HG02588 (cell line): ENCODE data around the gene USP15.

ENCODE experiments used
- ATAC-seq: cut with Tn5 transposase; IDR thresholded peaks from one replicate; pipeline ENCODE4 v1.9.1; 2021; ENCODE audit warnings: mild to moderate bottlenecking, moderate library complexity; ENCODE audit not compliant: unreplicated experiment

USP15 gene

DNA sequence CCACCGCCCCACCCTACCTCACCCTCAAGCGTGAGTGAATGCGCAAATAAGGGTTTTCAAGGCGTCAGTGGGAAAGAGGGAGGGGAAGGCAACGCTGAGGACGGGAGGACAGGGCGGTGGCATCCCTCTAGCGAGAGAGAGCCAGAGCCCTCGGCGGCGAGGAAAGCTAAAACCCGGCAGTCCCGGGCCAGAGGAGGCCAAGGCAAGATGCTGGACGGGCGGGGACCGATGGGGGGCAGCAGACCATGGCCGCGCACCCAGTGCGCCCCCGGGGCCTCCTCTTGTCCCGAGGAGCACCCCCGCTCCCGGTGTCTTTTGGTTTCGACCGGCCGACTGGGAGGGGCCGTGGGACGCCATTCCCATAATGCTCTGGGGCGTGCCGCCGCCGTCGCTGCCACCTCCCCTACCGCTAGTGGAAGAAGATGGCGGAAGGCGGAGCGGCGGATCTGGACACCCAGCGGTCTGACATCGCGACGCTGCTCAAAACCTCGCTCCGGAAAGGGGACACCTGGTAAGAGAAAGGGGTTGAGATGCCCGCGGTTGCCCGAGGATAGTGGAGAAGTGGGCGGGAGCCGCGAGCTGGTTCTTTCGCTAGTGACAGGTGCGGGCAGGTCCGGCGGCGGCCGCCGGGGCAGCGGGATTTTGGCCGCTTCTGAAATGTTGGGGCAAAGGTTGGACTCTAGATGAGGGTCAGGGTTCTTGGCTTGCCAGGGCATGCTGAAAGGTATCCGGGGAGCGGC is at the start of gene USP15:
Gene USP15 (plus strand): TSS at position 412 of the 740 bp plus-strand sequence. CDS start 11 bp downstream, at position 423.
- peak; percentile 78 for ATAC-seq

GRCh38 chr12:62210422-62210821 is 49.8 kb upstream of the USP15 start:
- peak; percentile 50 for ATAC-seq

- ATAC-seq: no peak
Observed at GRCh38 chr12:62211510-62211909, 48.7 kb upstream of the USP15 start.

DNA sequence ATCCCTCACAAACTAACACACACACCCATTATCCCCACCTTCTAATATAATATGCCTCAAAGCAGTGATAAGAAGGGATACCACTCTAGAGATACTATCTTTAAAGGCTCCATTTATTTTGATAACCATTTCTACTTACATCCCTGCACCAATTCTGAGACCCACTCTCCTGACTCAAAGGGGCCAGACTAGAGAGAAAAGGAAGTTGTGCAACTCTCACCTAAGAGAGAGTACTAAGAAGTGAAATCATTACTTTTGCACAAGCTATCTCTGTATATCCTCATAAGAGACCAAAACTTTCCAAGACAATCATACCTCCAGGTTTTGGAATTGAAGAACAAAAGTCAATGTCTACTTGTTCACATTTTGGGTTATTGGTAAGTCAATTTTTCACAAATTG is 45.4 kb upstream of the USP15 start:
- no peak for ATAC-seq

DNA sequence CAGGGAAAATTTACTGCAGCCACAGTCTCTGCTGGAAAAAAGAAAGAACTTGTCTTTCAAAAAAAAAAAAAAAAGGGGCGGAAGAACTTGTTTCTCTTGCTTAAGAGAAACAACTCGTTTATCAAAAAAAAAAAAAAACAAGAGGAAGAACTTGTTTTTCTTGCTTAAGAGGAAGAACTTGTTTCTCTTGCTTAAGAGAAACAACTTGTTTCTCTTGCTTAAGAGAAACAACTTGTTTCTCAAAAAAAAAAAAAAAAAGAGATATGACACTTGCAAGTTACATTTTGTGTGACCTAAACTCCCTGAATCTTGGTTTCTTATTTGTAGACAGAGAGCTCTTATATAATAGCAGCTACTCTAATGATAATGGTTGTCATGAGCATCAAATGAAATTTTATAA is 44.7 kb upstream of the USP15 start:
- ATAC-seq: no peak

- no peak for ATAC-seq
Observed at GRCh38 chr12:62217466-62218194, 42.6 kb upstream of the USP15 start.

DNA sequence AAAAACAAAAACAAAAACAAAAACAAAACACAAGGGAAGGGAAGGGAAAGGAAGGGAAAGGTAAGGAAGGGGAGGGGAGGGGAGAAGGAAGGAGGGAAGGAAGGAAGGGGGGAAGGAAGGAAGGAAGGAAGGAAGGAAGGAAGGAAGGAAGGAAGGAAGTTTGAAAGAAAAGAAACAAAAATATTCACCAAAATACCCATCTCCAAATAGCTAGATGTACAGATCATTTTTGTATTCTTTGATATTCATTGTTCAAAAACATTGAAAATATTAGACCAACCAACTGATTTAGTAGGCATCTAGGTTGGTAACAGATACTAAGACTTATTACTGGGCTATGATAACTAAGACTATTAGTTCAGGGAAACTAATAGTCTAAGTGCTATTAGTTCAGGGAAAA is 39.1 kb upstream of the USP15 start:
- no peak for ATAC-seq

- ATAC-seq: no peak
Observed at GRCh38 chr12:62224601-62225000, 35.6 kb upstream of the USP15 start.

DNA sequence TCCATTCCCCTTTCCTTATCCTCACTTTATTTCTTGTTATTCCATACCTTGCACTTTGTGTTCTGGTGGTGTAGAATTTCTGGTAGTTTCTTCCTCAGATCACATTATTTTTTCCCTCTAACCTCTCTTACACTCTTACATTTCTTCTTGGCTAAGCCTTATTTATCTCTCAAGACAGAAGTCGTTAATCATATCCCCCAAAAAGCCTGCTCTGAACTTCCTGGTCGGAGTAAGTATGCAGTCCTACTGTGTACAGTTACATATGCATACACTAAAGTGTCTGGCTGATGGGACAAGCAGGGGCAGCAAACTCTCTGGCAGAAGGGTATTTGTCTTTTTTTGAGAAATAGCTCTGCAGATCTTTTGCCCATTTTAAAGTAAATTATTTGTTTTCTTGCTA is 33.1 kb upstream of the USP15 start:
- ATAC-seq: no peak

- ATAC-seq: no peak
Observed at GRCh38 chr12:62230652-62231051, 29.6 kb upstream of the USP15 start.

GRCh38 chr12:62232143-62232729 is 28.0 kb upstream of the USP15 start:
- ATAC-seq: no peak

- no peak for ATAC-seq
Observed at GRCh38 chr12:62233805-62234204, 26.4 kb upstream of the USP15 start.

GRCh38 chr12:62239571-62239970 is 20.6 kb upstream of the USP15 start:
- no peak for ATAC-seq

DNA sequence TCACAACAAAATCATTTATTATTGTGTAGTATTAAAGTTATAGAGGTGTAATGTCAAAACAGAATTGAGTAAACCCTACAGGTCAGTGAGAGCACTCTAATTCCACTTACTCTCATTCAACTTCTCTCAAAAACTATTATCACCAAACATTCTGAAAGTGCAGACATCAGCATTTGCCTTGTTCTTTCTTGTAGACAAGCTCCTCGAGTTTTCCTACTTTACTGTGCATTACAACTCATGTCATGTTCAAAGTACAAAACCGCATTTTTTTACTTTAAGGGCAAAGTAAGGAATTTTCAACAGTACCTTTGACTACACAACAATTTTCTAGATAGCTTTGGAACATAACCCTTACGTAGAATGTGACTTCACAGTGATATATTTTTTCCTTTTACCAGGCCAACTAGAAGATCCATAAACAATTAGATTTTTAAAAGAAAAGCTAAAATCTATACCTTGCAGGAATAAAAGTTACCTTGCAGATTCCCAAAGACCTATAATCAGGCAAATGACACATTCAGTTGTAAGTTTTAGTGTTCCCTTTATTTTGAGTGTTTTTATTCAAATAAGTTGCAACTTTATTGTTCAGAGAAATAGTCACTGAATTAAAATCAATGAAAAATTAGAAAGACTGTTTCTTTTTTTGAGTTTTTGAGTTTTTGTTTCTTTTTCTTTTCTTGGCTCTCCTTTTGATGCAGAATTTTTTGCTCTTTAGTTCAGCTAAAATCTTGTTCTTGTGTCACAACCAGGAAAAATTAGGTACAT is 12.7 kb upstream of the USP15 start:
- no peak for ATAC-seq

- ATAC-seq: no peak
Observed at GRCh38 chr12:62248873-62249272, 11.3 kb upstream of the USP15 start.

DNA sequence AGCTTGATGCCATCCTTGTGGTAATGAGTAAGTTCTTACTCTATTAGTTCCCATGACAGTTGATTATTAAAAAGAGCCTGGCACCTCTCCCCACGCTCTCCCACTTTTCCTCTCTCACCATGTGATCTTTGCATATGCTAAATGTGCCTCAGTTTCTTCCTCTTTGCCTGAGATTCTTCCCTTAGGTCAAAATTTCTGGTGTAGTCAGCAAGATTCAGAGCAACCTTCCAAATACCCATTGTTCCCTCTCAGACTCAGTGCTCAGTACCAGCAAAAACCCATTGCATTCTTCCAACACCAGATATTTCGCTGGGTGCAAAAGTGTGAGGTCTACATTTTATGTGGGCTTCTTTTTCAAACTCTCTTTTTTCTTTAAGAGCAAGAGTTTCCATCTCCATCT is 10.8 kb upstream of the USP15 start:
- no peak for ATAC-seq

DNA sequence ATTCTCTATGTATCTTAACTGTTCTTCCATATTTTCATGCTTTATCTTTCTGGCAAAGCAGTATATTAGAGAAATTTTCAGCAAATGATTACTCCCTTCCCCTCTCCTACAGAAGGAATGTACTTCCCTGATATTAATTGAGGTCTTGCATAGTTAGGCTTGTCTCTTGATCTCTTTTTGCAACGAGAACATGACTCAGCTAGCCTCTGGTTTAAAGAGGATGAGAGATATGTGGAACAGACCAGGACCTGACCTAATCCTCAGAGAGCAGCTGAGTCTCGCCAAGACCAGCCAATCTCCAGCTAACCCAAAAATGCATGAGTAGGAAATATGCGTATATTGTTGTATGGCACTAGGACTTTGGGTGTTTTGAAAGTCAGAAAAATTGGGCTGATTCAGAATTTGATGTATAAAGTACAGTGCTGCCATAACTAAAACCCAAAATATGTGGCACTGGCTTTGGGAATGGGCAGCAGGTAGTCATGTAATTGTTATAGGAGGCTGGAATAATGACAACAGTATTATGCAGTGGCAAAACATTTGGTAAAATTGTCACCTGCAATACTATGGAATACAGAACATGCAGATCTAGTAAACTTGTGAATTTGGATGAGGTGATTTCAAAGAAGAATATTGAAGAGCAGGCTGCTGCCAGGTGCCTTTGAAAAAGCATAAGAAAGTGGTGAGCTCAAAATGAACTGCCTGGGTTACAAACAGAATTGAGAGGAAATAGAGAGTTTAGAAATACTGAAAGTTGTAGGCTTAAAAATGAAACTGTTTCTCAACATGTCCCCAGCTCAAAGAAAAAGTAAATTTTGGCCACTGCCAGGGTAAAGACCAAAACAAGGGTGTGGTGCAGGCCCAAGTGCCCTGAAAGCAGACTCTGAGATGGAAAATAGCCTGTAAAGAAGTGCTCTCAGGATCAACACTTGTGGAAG is 9.3 kb upstream of the USP15 start:
- ATAC-seq: peak; percentile 92

- ATAC-seq: peak; percentile 35
Observed at GRCh38 chr12:62251609-62251958, 8.6 kb upstream of the USP15 start.

DNA sequence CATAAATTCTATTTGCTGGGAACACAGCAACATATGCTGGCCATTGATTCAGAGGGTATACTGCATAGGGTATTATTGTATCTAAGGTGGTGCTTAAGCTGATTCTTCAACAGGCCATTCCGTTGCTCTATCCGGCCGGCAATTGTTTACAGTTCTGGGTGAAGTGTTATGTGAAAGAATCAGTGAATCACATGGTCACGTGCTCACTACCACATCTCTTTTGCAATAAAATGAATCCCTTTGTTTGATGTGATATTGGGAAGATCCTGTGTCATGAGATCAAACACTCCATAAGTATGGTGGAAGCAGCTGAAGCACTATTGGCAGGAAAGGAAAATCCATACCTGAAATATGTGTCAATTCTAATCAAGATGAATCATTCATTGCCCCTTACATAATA is 7.6 kb upstream of the USP15 start:
- no peak for ATAC-seq

GRCh38 chr12:62254967-62255366 is 5.2 kb upstream of the USP15 start:
- ATAC-seq: no peak
